Right atrium auricular region (tissue), 2 donors: ENCODE data around the gene TNPO1. TPM values are rescaled to one million over a fixed set of nuclear protein-coding genes. Genes with fewer than 3 reads are reported as not detected.
A peak's percentile ranks its signal among the peaks of the same experiment; 100 is the strongest.

ENCODE experiments used
- DNase-seq: peaks from one replicate; pipeline ENCODE4 v3.0.0-alpha.2; 2019; ENCODE audit warnings: low spot score
- H3K27ac ChIP-seq, 2 donors: fragments of 200-600 bp; sonication (generic); 1 replicate in 1 of 2; 2 replicates in 1 of 2; pipeline ENCODE4 v1.5.1; 2016 to 2019
- H3K27me3 ChIP-seq, 2 donors: fragments of 200-600 bp; sonication (generic); one replicate each; pipeline versions ENCODE4 v1.5.1 to v1.6.0; 2017 to 2019
- H3K36me3 ChIP-seq: fragments of 200-600 bp; sonication (generic); one replicate; pipeline ENCODE4 v1.5.1; 2016
- H3K4me1 ChIP-seq, 2 donors: fragments of 200-600 bp; sonication (generic); one replicate each; pipeline versions ENCODE4 v1.5.1 to v1.6.0; 2017 to 2019
- H3K4me3 ChIP-seq, 2 donors: fragments of 200-600 bp; sonication (generic); 1 replicate in 1 of 2; 2 replicates in 1 of 2; pipeline ENCODE4 v1.5.1; 2017 to 2019; ENCODE audit warnings: mild to moderate bottlenecking in 1 of 2, moderate library complexity in 1 of 2
- H3K9me3 ChIP-seq, 2 donors: fragments of 200-600 bp; sonication (generic); one replicate each; pipeline ENCODE4 v1.5.1; 2019
- CTCF ChIP-seq, 2 donors: fragments of 200-600 bp; sonication (generic); IDR thresholded peaks; one replicate each; pipeline ENCODE4 v1.5.1; 2019; ENCODE audit warnings: antibody characterized with exemption in 2 of 2
- total RNA-seq, 2 donors: library from RNA; depleted of rRNA; stranded (reverse); fragments of >200 nt; gene quantifications; one replicate each; pipeline ENCODE4 v1.1.0, GENCODE V29; 2016

Gene TNPO1
- total RNA-seq = 10 to 100 TPM; 62.4 to 82.2 TPM

- peaks cover 0 to 21% of the 10 kb centered on the region in 2 donors for H3K4me1 ChIP-seq
- H3K27ac ChIP-seq = peak within 1 kb of the TSS; percentile 98 to 99
- no peak for TF ChIP-seq CTCF (IDR thresholded peaks at IDR 0.05)
- DNase-seq = peak; percentile 93
- H3K27me3 ChIP-seq = no peaks in the 10 kb centered on the region
- H3K9me3 ChIP-seq = no peaks in the 10 kb centered on the region
- H3K4me3 ChIP-seq = peak within 1 kb of the TSS; percentile 76 to 90
- no peaks in the 10 kb centered on the region for H3K36me3 ChIP-seq
These were observed at the start of gene TNPO1 for GRCh38 chr5:72816284-72817075. TSS of gene TNPO1 (plus strand) at chr5:72816661. CDS start at chr5:72816738, 77 bp downstream.

- Histone ChIP-seq H3K9me3 (peaks cover 0 to 6% of the 10 kb centered on the region in 2 donors), H3K27ac (no peak overlapping the region), H3K36me3 (no peaks in the 10 kb centered on the region), H3K4me3 (no peak overlapping the region), H3K4me1 (no peaks in the 10 kb centered on the region), H3K27me3 (no peaks in the 10 kb centered on the region)
- DNase-seq = no peak
- no peak for TF ChIP-seq CTCF (IDR thresholded peaks at IDR 0.05)
These were observed 49.0 kb upstream of the TNPO1 start for GRCh38 chr5:72767289-72768010.

- Histone ChIP-seq H3K27me3 (no peaks in the 10 kb centered on the region), H3K27ac (no peak overlapping the region), H3K4me3 (no peak overlapping the region), H3K4me1 (no peaks in the 10 kb centered on the region), H3K36me3 (no peaks in the 10 kb centered on the region), H3K9me3 (peaks cover 0 to 6% of the 10 kb centered on the region in 2 donors)
- no peak for TF ChIP-seq CTCF (IDR thresholded peaks at IDR 0.05)
- no peak for DNase-seq
These were observed 46.2 kb upstream of the TNPO1 start for GRCh38 chr5:72770266-72770665.

GRCh38 chr5:72776684-72777083 lies 39.8 kb upstream of the TNPO1 start:
- Histone ChIP-seq H3K9me3 (peaks cover 3 to 48% of the 10 kb centered on the region in 2 donors), H3K36me3 (no peaks in the 10 kb centered on the region), H3K4me1 (no peaks in the 10 kb centered on the region), H3K4me3 (no peak overlapping the region), H3K27ac (no peak overlapping the region), H3K27me3 (no peaks in the 10 kb centered on the region)
- DNase-seq = no peak
- no peak for TF ChIP-seq CTCF (IDR thresholded peaks at IDR 0.05)

GRCh38 chr5:72779520-72779919 lies 36.9 kb upstream of the TNPO1 start:
- TF ChIP-seq CTCF (IDR thresholded peaks at IDR 0.05) = no peak
- Histone ChIP-seq H3K4me1 (no peaks in the 10 kb centered on the region), H3K9me3 (peaks cover 3 to 48% of the 10 kb centered on the region in 2 donors), H3K36me3 (no peaks in the 10 kb centered on the region), H3K27ac (no peak overlapping the region), H3K27me3 (no peaks in the 10 kb centered on the region), H3K4me3 (no peak overlapping the region)
- DNase-seq = no peak
